Gastrocnemius medialis (tissue), 4 donors: ENCODE data around the gene AP4M1. TPM values are rescaled to one million over a fixed set of nuclear protein-coding genes. Genes with fewer than 3 reads are reported as not detected.

Source experiments
- ATAC-seq, 2 donors: fragments of 150-250 bp; one replicate each; pipeline ENCODE4 v1.9.1; 2016
- DNase-seq, 2 donors: peaks; one replicate each; pipeline ENCODE4 v3.0.0-alpha.2; 2019
- H3K27ac ChIP-seq, 4 donors: fragments of 200-600 bp; sonication (generic); 1 replicate in 1 of 4; 2 replicates in 3 of 4; pipeline ENCODE4 v1.5.1; 2016 to 2018; ENCODE audit warnings: mild to moderate bottlenecking in 2 of 4, moderate library complexity in 1 of 4
- H3K27me3 ChIP-seq, 3 donors: fragments of 200-600 bp; sonication (generic) in 2 of 3; 1 replicate in 1 of 3; 2 replicates in 2 of 3; pipeline versions ENCODE4 v1.5.1 to v1.6.0; 2016 to 2019; ENCODE audit warnings: mild to moderate bottlenecking in 1 of 3, moderate library complexity in 1 of 3
- H3K36me3 ChIP-seq, 2 donors: fragments of 200-600 bp; sonication (generic) in 1 of 2; one replicate each; pipeline ENCODE4 v1.5.1; 2017 to 2018
- H3K4me1 ChIP-seq, 2 donors: fragments of 200-600 bp; sonication (generic) in 1 of 2; one replicate each; pipeline ENCODE4 v1.5.1; 2016 to 2017; ENCODE audit warnings: mild to moderate bottlenecking in 2 of 2
- H3K4me3 ChIP-seq, 4 donors: fragments of 200-600 bp; sonication (generic) in 3 of 4; 1 replicate in 1 of 4; 2 replicates in 3 of 4; pipeline ENCODE4 v1.5.1; 2016 to 2019; ENCODE audit warnings: mild to moderate bottlenecking in 2 of 4
- H3K9me3 ChIP-seq, 3 donors: fragments of 200-600 bp; sonication (generic) in 2 of 3; 1 replicate in 1 of 3; 2 replicates in 2 of 3; pipeline ENCODE4 v1.5.1; 2016 to 2019
- POLR2A ChIP-seq, 2 donors: fragments of 450-650 bp; IDR thresholded peaks; one replicate each; pipeline ENCODE4 v1.6.1; 2017; ENCODE audit warnings: antibody characterized with exemption in 2 of 2, mild to moderate bottlenecking in 2 of 2, moderate library complexity in 2 of 2
- in situ Hi-C, 4 donors: fragments of 200-750 bp; cut with MboI; loops; one replicate each; pipeline versions ENCODE4 v1.15.0 to v1.8.0; 2017; ENCODE audit warnings: low sequenced_read_pairs in 4 of 4
- intact Hi-C: fragments of 100-400 bp; cut with DNase I; formaldehyde crosslinking; loops from one replicate; pipeline ENCODE4 v1.15.1; 2023; ENCODE audit warnings: low total_unique reads
- total RNA-seq, 4 donors: library from RNA; depleted of rRNA; stranded (reverse); fragments of >200 nt; gene quantifications; one replicate each; pipeline versions ENCODE4 v1.1.0 to v1.2.3, GENCODE V29; 2016
- TF ChIP-seq, protein P1 (sequence below), 5 experiments: fragments of 450-650 bp in 3 of 5; fragments of 200-600 bp in 2 of 5; sonication (generic) in 2 of 5; IDR thresholded peaks in 4 of 5; conservative IDR thresholded peaks in 1 of 5; 1 replicate in 4 of 5; 2 replicates in 1 of 5; pipeline ENCODE4 v1.5.1; 2016 to 2019; ENCODE audit warnings: antibody characterized with exemption in 5 of 5, mild to moderate bottlenecking in 3 of 5, moderate library complexity in 3 of 5

AP4M1 gene
- total RNA-seq, 4 donors from 2014 or later = 7.2 to 13.8 (median 10.8) TPM

GRCh38 chr7:100111914-100112313, 10.5 kb downstream of the AP4M1 start:
- no peak overlapping the region for H3K4me3 ChIP-seq
- H3K36me3 ChIP-seq = peaks cover 0 to 73% of the 10 kb centered on the region in 2 donors
- intact Hi-C loops (no loop called here), in situ Hi-C loops (no loop called here)
- no peaks in the 10 kb centered on the region for H3K4me1 ChIP-seq
- TF ChIP-seq POLR2A (IDR thresholded peaks at IDR 0.05) = no peak
- TF ChIP-seq, protein P1, sequence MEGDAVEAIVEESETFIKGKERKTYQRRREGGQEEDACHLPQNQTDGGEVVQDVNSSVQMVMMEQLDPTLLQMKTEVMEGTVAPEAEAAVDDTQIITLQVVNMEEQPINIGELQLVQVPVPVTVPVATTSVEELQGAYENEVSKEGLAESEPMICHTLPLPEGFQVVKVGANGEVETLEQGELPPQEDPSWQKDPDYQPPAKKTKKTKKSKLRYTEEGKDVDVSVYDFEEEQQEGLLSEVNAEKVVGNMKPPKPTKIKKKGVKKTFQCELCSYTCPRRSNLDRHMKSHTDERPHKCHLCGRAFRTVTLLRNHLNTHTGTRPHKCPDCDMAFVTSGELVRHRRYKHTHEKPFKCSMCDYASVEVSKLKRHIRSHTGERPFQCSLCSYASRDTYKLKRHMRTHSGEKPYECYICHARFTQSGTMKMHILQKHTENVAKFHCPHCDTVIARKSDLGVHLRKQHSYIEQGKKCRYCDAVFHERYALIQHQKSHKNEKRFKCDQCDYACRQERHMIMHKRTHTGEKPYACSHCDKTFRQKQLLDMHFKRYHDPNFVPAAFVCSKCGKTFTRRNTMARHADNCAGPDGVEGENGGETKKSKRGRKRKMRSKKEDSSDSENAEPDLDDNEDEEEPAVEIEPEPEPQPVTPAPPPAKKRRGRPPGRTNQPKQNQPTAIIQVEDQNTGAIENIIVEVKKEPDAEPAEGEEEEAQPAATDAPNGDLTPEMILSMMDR (IDR thresholded peaks at IDR 0.05 in 4 of 5, conservative IDR thresholded peaks at IDR 0.05 in 1 of 5) = no peak
- H3K27me3 ChIP-seq = no peaks in the 10 kb centered on the region
- no peaks in the 10 kb centered on the region for H3K9me3 ChIP-seq
- H3K27ac ChIP-seq = no peak overlapping the region
- DNase-seq = no peak
- ATAC-seq = no peak

DNA sequence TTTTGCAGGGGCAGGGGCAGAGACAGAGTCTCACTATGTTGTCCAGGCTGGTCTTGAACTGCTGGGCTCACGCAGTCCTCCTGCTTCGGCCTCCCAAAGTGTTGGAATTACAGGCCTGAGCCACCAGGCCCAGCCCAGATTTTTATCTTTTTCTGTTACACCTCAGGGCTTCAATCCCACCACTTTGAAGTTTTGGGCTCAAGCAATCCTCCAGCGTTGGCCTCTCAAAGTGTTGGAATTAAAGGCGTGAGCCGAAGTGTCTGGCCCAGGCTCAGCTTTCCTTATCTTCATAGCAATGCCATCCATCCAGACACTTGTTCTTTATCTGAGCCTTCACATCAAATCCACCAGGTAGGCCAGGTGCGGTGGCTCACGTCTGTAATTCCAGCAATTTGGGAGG, 13.6 kb downstream of the AP4M1 start:
- Histone ChIP-seq H3K27ac (no peak overlapping the region), H3K9me3 (no peaks in the 10 kb centered on the region), H3K27me3 (no peaks in the 10 kb centered on the region), H3K4me3 (no peak overlapping the region), H3K4me1 (peaks cover 9% of the 10 kb centered on the region in 2 donors), H3K36me3 (peaks cover 0 to 42% of the 10 kb centered on the region in 2 donors)
- DNase-seq = no peak
- ATAC-seq = no peak
- intact Hi-C loops (no loop called here), in situ Hi-C loops (no loop called here)
- no peak for TF ChIP-seq POLR2A (IDR thresholded peaks at IDR 0.05)
- TF ChIP-seq, protein P1 (IDR thresholded peaks at IDR 0.05 in 4 of 5, conservative IDR thresholded peaks at IDR 0.05 in 1 of 5) = no peak

GRCh38 chr7:100118388-100119071, 17.1 kb downstream of the AP4M1 start:
- peak overlapping the region; percentile 80 to 94 (median 88) for H3K4me3 ChIP-seq
- ATAC-seq (no peak), DNase-seq (no peak)
- in situ Hi-C loops (no loop called here), intact Hi-C loops (loop anchor here (1.0 kb wide), 3 partner anchors 9 to 30 kb away; partner anchors contain the start of genes AP4M1, LAMTOR4 and MCM7)
- H3K27ac ChIP-seq = peak overlapping the region; percentile 86 to 90 (median 87)
- H3K27me3 ChIP-seq = no peaks in the 10 kb centered on the region
- H3K9me3 ChIP-seq = no peaks in the 10 kb centered on the region
- peaks cover 0 to 9% of the 10 kb centered on the region in 2 donors for H3K36me3 ChIP-seq
- peaks cover 17% of the 10 kb centered on the region in 2 donors for H3K4me1 ChIP-seq
- TF ChIP-seq POLR2A (IDR thresholded peaks at IDR 0.05) = no peak
- TF ChIP-seq, protein P1 (IDR thresholded peaks at IDR 0.05 in 4 of 5, conservative IDR thresholded peaks at IDR 0.05 in 1 of 5) = no peak

GRCh38 chr7:100119072-100119969, 17.9 kb downstream of the AP4M1 start, which contains the start of the genes CNPY4 and TAF6:
Gene CNPY4, plus strand, starts transcription at chr7:100119634. Its CDS starts 111 bp downstream, at chr7:100119745.
Gene TAF6, minus strand, starts transcription at chr7:100119358. Its CDS starts 5,149 bp downstream, at chr7:100114209.
- H3K27ac ChIP-seq = peak within 1 kb of the TSS; percentile 86 to 90 (median 87)
- peaks cover 0 to under 1% of the 10 kb centered on the region in 2 donors for H3K36me3 ChIP-seq
- intact Hi-C loops = loop anchor here (1.0 kb wide), 3 partner anchors 8 to 29 kb away; partner anchors contain the start of genes AP4M1, LAMTOR4 and MCM7
- TF ChIP-seq, protein P1 (IDR thresholded peaks at IDR 0.05 in 4 of 5, conservative IDR thresholded peaks at IDR 0.05 in 1 of 5) = peak in 1 of 5 experiments; percentile 17
- peak; percentile 39 to 48 for TF ChIP-seq POLR2A (IDR thresholded peaks at IDR 0.05)
- DNase-seq = peak; percentile 92 to 95
- no peaks in the 10 kb centered on the region for H3K9me3 ChIP-seq
- H3K4me1 ChIP-seq = peaks cover 17% of the 10 kb centered on the region in 2 donors
- peak; percentile 98 to 99 for ATAC-seq
- H3K4me3 ChIP-seq = peak within 1 kb of the TSS; percentile 80 to 94 (median 88)
- in situ Hi-C loops = no loop called here
- no peaks in the 10 kb centered on the region for H3K27me3 ChIP-seq
